Measurements from ENCODE around the gene RHEB. TPM values are rescaled to one million over a fixed set of nuclear protein-coding genes. Genes with fewer than 3 reads are reported as not detected.

Gene RHEB
- total and polyA plus RNA-seq, 2 of the 4 experiments (the other 2 are of a cell fraction), result 19.7 to 67.2 TPM

GRCh38 chr7:151505433-151505832 lies 14.3 kb downstream of the RHEB start:
- in situ Hi-C loops (cut with MboI; ENCODE audit: low sequenced_read_pairs), result no loop called here
- H2BK15ac ChIP-seq (ENCODE audit: low read depth, low read length), result no peak overlapping the region
- CTCF ChIA-PET, result no interaction called here
- H3K56ac ChIP-seq (ENCODE audit: extremely low read depth, insufficient read depth, low read length), result no peak overlapping the region
- no peak overlapping the region for H3K4me3 ChIP-seq (ENCODE audit: insufficient read depth, low read depth, low read length)
- no peak overlapping the region for H2AK9ac ChIP-seq (replicated peaks; ENCODE audit: low read depth, low read length, poor library complexity)
- peaks cover 92% of the 10 kb centered on the region for H4K20me1 ChIP-seq (ENCODE audit: insufficient read depth, low read length)
- H2BK120ac ChIP-seq (ENCODE audit: low read depth, low read length), result no peak overlapping the region
- BruUV-seq (replicated peaks), result no TSS peak
- no peak overlapping the region for H3K18ac ChIP-seq (ENCODE audit: low read depth, low read length)
- H3K9ac ChIP-seq (ENCODE audit: low read depth, low read length), result no peak overlapping the region
- WGBS, 2 experiments (ENCODE audit: extremely low coverage in 2 of 2, insufficient read length in 1 of 2), result no CpG with 5 or more reads among the region's 2 CpGs
- H3K4ac ChIP-seq (ENCODE audit: low read depth, low read length), result no peak overlapping the region
- peaks cover 11 to 79% of the 10 kb centered on the region in 2 experiments; a peak in 3 of 4 replicates for H3K79me1 ChIP-seq (ENCODE audit: low read depth in 1 of 2, low read length in 2 of 2)
- H3K14ac ChIP-seq (replicated peaks; ENCODE audit: low read depth, low read length), result no peak overlapping the region
- H3K9me1 ChIP-seq (ENCODE audit: insufficient read depth, low read length), result peaks cover 28% of the 10 kb centered on the region
- H3K27ac ChIP-seq (ENCODE audit: insufficient read depth, low read length), result no peak overlapping the region
- H3K4me1 ChIP-seq (ENCODE audit: control insufficient read depth, insufficient read depth, low read length), result peaks cover 26% of the 10 kb centered on the region
- intact Hi-C loops (cut with micrococcal nuclease), result loop anchor here (2.0 to 5.0 kb wide), 2 partner anchors 15 to 117 kb away; no protein-coding TSS in a partner anchor
- no peak overlapping the region for H3K23ac ChIP-seq (ENCODE audit: low read depth, low read length)
- DNase-seq (no peak), ATAC-seq (ENCODE audit: low read depth) (no peak)
- H4K91ac ChIP-seq (ENCODE audit: insufficient read depth, low read depth, low read length), result no peak overlapping the region
- H3K9me3 ChIP-seq (ENCODE audit: control insufficient read depth, insufficient read depth, low read length), result no peaks in the 10 kb centered on the region
- H4K8ac ChIP-seq (ENCODE audit: low read depth in 2 of 2, low read length in 2 of 2), result no peak overlapping the region
- no peak overlapping the region for H2AFZ ChIP-seq (replicated peaks; ENCODE audit: low read length, poor library complexity)
- POLR2A ChIA-PET (ENCODE audit: unreplicated experiment), result interaction anchor here (0.6 to 1.1 kb wide), 2 partner anchors 11 to 32 kb away, joined by 3 read pairs; no protein-coding TSS in a partner anchor
- no peak overlapping the region for H4K5ac ChIP-seq (ENCODE audit: low read depth, low read length)
- dilution Hi-C loops (cut with HindIII; ENCODE audit: low sequenced_read_pairs, unreplicated experiment), result no loop called here
- H3K4me2 ChIP-seq (ENCODE audit: low read depth, low read length), result no peak overlapping the region
- H3K27me3 ChIP-seq (ENCODE audit: control insufficient read depth, insufficient read depth, low read length), result no peaks in the 10 kb centered on the region
- TF ChIP-seq MAFK (IDR thresholded peaks at IDR 0.05; ENCODE audit: low read depth, low read length), result peak; percentile 46
- TF ChIP-seq RAD21 (IDR thresholded peaks at IDR 0.05; ENCODE audit: low read length), result no peak
- TF ChIP-seq FOS (IDR thresholded peaks at IDR 0.05; ENCODE audit: low read depth, low read length), result no peak
- TF ChIP-seq BHLHE40 (IDR thresholded peaks at IDR 0.05; ENCODE audit: low read depth, low read length), result no peak
- TF ChIP-seq RCOR1 (IDR thresholded peaks at IDR 0.05; ENCODE audit: insufficient replicate concordance, low read length), result no peak
- no peak for TF ChIP-seq MAZ (IDR thresholded peaks at IDR 0.05; ENCODE audit: borderline replicate concordance, low read depth, low read length)
- TF ChIP-seq NFE2L2 (IDR thresholded peaks at IDR 0.05; ENCODE audit: low read depth, low read length), result peak; percentile 81
- no peak for TF ChIP-seq USF2 (IDR thresholded peaks at IDR 0.05; ENCODE audit: low read depth, low read length)
- no peak for TF ChIP-seq CTCF (conservative IDR thresholded peaks at IDR 0.05; ENCODE audit: low read depth, low read length)
- TF ChIP-seq CEBPB (IDR thresholded peaks at IDR 0.05; ENCODE audit: low read depth, low read length), result no peak
- TF ChIP-seq, protein P1, sequence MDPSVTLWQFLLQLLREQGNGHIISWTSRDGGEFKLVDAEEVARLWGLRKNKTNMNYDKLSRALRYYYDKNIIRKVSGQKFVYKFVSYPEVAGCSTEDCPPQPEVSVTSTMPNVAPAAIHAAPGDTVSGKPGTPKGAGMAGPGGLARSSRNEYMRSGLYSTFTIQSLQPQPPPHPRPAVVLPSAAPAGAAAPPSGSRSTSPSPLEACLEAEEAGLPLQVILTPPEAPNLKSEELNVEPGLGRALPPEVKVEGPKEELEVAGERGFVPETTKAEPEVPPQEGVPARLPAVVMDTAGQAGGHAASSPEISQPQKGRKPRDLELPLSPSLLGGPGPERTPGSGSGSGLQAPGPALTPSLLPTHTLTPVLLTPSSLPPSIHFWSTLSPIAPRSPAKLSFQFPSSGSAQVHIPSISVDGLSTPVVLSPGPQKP (IDR thresholded peaks at IDR 0.05; ENCODE audit: borderline replicate concordance, low read depth, low read length), result no peak
- no peak overlapping the region for H2BK5ac ChIP-seq (ENCODE audit: low read depth, low read length, poor library complexity, severe bottlenecking)
- no peak overlapping the region for H2AK5ac ChIP-seq (ENCODE audit: low read depth, low read length)
- H2BK20ac ChIP-seq (ENCODE audit: low read depth, low read length), result no peak overlapping the region
- no peaks in the 10 kb centered on the region; the same call in 1 of the 2 replicates for H3K36me3 ChIP-seq (ENCODE audit: control insufficient read depth, insufficient read depth, low read length)
